Eye (tissue), 1 donor: Measurements from ENCODE around the gene CPN2.

Source experiments
- DNase-seq: peaks from one replicate; pipeline ENCODE4 v3.0.0-alpha.2; 2015

Gene CPN2

DNA sequence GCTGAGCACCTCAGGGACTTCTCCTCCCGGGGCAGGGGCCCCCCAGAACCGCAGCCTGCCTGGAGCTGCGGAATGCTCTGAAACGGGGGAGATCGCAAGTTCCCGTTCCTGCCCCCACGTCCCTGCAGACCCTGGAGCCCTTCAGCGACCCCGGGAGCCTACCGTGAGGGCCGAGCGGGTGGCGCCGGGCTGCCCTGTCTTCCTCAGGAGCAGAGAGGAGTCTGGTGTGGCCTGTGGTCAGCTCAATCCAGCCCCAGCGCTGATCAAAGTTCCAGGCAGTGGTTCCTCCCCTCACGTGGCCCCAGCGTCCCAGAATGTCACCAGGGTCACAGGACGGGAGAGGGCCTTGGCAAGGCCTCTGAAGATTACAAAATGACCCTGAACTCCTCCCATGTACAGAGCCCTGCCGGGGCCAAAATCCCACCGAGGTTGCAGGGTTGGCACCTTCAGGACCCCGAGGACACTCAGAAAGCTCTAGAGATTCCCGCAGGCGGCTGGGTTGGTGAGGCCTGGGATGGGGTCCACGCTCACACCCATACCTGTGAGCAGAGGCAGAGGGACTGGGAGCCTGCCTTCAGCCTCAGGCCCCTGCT is at the start of gene CPN2:
Gene CPN2, minus strand, starts transcription at position 249 of the 593 bp plus-strand sequence. CDS start 8,626 bp downstream, outside the sequence.
- DNase-seq = no peak

DNA sequence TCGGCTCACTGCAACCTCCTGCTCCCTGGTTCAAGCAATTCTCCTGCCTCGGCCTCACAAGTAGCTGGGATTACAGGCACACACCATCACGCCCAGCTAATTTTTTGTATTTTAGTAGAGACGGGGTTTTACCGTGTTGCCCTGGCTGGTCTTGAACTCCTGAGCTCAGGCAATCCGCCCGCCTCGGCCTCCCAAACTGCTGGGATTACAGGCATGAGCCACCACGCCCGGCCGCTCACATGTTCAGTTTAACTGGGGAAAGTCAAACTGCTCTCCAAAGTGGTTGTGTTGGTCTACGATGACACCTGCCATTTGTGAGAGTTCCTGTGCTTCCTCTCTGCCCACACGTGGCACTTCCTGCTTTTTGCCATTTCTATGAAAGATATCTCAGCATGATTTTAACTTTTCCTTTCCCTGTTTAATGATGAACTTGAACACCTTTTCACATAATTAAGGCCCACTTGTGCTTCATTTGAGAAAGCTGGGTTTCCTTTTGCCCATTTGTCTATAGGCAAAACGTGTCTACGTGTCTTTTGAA is 48.8 kb upstream of the CPN2 start:
- DNase-seq = no peak

DNA sequence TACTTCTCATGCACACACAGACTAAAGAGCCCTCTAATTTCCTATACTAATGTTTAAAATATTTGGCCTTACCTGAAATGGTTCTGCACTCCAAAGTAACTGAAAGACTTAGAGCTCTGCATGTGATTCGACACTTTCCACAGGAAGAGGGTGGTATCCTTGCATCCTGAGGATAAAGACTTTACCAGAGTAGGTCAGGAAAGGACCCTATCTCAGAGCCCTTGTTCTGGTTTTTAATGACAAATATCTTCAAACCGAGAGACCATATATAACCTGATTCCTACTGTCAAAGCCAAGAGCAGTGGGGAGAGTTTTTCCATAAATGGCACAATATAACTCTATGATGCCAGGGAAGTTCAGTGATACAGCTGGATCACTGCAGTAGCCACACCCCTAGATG is 48.0 kb upstream of the CPN2 start, which contains the start of gene GP5:
Gene GP5, minus strand, starts transcription at position 101 of the 400 bp plus-strand sequence. CDS start 984 bp downstream, outside the sequence.
- DNase-seq = no peak

GRCh38 chr3:194397757-194398312 is 46.7 kb upstream of the CPN2 start:
- peak; percentile 69 for DNase-seq

DNA sequence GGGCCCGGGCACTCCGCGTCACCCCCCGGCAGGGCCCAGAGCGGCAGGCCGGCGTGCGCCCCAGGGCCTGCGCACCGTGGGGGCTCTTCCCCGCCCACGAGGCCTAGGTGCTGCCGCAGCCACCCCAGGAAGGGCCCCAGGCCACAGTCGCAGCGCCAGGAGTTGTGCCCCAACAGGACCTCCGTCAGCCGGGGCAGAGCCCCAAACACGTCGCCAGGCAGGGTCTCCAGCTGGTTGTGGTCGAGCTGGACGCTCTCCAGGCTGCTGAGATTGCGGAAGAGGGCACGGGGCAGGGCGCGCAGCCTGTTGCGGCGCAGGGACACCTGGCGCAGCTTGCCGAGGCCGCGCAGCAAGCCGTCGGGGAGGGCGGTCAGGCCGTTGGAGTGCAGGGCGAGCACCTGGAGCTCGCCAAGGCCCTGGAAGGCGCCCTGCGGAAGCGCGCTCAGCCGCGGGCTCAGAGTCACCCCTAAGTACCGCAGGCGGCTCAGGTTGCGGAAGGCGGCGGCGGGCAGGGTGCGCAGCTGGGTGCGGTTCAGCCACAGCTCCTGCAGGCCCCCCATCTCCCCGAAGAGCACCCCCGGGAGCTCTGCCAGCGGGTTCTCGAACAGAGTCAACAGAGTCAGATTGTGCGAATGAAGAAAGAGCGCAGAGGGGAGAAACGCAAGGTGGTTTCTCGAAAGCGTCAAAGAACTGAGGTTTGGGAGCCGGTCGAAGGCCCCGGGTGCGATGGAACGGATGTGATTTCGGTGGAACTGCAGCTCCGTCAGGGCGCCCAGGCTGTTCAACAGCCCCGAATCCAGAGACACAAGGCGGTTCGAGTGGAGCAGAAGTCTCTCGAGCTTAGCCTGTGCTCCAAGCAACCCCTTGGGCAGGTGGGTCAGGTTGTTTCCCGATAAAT is 46.0 kb upstream of the CPN2 start:
- peak; percentile 64 for DNase-seq

- DNase-seq = no peak
Observed at GRCh38 chr3:194396539-194396858, 45.4 kb upstream of the CPN2 start.

- peak; percentile 80 for DNase-seq
Observed at GRCh38 chr3:194395778-194396538, 44.8 kb upstream of the CPN2 start.

- peak; percentile 35 for DNase-seq
Observed at GRCh38 chr3:194395212-194395611, 44.1 kb upstream of the CPN2 start.

DNA sequence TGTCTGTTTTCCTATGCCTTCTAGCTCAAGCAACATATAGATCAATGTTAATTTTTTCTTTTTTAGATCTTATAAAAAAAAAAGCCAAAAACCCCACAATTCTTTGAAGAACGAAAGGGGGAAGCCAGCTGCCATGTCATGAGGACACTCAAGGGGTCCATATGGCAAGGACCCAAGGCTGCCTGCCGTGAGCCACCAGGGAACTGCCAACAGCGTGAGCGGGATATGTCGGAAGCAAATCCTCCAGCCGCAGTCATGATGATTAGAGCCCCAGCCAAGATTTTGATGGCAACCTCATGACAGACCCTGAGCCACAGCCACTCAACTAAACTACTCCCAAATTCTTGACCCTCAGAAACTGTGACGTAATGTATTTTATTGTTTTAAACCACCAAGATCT is 41.4 kb upstream of the CPN2 start:
- no peak for DNase-seq

- DNase-seq = no peak
Observed at GRCh38 chr3:194390835-194391234, 39.7 kb upstream of the CPN2 start.

GRCh38 chr3:194389269-194389668 is 38.1 kb upstream of the CPN2 start:
- DNase-seq = no peak

GRCh38 chr3:194387926-194388418 is 36.8 kb upstream of the CPN2 start:
- no peak for DNase-seq

DNA sequence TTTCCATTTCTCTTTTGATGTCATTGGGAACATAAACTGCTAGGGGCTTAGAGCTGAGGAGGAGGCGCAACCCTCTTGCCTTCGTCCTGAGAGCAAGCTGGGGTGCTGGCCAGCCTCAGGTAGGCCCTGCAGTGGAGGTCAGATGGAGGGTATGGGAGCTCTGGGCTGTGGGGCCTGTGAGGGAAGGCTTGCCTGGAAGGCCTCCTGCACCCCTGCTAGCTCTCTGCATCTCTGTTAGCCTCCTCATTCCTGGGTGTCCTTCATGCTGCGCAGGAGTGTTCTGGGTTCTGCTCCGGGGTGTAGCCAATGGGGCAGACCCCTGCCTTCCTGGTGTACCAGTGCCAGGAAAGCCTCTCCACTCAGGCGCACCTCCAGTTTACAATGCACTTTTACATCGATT is 36.1 kb upstream of the CPN2 start:
- DNase-seq = no peak

DNA sequence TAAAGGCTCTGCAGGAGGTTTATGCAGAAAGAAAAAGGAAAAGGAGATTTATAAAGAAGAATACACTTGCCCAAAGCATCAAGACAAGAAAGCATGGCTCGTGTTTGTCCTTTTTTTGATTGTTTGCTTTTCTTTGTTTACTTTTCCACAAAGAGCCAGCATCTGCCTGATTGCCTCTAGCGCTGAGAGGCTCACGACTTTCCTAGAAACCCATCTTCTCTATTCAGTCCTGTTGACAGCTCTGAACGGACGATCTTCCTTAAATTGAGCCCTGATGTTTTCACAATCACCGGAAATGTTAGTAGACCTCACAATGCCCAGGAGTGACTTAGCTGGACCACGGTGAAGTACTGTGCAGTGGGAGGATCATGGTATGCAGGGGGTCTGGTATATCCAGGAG is 35.5 kb upstream of the CPN2 start:
- DNase-seq = no peak

DNA sequence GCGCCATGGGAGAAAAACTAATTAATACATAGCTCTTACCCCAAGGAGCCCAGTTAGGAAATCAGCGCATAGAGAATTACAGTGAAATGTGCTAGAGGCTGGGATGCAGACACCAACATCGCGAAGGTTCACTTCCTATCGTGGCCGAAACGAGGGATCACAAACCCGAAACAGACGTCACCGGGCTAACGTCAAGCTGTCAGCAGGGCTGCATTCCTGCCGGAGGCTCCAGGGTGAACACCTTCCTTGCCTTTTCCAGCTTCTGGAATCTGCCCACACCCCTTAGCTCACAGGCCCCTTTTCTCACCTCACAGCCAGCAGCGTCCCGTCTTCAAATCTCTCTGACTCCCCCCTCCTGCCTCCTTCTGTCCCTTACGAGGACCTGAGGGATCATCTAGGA is 34.9 kb upstream of the CPN2 start:
- no peak for DNase-seq

- DNase-seq = no peak
Observed at GRCh38 chr3:194384569-194385001, 33.5 kb upstream of the CPN2 start.

DNA sequence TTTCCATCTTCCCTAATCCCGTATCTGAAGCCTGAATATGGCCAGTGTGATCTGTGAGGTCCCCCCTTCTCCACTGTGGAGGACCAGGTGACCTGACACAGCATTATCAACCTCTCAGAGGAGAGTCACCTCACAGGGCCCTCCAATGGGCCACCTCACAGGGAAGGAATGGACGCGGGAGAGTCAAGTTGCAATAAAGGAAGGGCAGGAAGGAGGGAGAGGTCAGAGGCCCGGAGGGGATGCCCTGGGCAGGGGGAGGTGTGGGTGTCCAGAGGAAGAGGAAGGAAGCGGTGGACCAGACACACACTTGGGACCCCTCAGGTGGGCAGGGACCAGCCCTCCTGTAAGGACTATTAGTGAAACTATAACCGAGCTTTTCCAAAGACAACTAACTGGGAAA is 33.0 kb upstream of the CPN2 start:
- no peak for DNase-seq

GRCh38 chr3:194383276-194383940 is 32.3 kb upstream of the CPN2 start:
- no peak for DNase-seq

GRCh38 chr3:194382892-194383223 is 31.7 kb upstream of the CPN2 start:
- no peak for DNase-seq

- DNase-seq = no peak
Observed at GRCh38 chr3:194382196-194382891, 31.2 kb upstream of the CPN2 start.

DNA sequence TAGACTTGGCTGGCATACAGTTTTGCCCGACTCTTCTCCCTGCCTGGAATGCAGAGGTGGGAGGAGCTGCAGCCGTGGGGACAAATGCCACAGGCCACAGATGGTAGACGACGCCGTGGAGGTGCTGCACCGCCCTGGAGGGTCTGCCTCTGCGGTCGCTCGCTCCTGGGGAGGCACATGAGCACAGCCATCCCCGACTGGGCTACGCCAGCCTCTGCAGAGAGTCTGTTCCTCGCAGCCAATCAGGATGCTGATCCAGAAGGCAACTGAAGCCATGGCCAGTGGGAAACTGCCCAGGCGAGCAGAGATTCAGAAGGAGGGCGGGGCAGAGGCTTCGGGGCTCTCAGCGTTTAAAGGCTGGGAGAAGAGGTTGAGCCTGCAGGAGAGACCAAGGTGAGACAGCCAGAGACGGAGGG is 30.3 kb upstream of the CPN2 start:
- no peak for DNase-seq

- DNase-seq = no peak
Observed at GRCh38 chr3:194380326-194380725, 29.2 kb upstream of the CPN2 start.
